Measurements from ENCODE around the gene CUX1.
"Not testable (repeated sequence)": the region's sequence is repeated elsewhere in the genome, so short reads cannot be mapped to it uniquely, and the experiment has no call there.

CUX1 gene

DNA sequence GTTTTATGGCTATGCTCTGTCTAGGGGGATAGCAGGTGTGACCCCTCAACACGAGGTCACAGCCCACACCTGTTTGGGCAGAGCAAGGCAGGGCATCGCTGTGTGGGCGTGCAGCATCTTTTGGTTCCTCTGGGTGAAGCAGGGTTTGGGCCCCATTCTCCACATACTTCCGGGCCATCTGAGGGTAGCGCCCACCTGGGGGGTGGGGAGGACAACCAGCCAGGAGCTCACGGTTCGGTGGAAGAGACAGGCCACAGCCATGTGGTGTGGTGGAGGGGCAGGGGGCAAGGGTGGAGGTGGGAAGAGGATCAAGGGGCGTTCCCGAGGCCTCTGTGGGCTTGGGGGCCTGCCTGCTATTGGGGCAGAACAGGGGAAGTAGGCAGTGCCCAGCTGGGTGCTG, 471.6 kb downstream of the CUX1 start:
- DNase-seq (ENCODE audit: low read depth) = no peak

DNA sequence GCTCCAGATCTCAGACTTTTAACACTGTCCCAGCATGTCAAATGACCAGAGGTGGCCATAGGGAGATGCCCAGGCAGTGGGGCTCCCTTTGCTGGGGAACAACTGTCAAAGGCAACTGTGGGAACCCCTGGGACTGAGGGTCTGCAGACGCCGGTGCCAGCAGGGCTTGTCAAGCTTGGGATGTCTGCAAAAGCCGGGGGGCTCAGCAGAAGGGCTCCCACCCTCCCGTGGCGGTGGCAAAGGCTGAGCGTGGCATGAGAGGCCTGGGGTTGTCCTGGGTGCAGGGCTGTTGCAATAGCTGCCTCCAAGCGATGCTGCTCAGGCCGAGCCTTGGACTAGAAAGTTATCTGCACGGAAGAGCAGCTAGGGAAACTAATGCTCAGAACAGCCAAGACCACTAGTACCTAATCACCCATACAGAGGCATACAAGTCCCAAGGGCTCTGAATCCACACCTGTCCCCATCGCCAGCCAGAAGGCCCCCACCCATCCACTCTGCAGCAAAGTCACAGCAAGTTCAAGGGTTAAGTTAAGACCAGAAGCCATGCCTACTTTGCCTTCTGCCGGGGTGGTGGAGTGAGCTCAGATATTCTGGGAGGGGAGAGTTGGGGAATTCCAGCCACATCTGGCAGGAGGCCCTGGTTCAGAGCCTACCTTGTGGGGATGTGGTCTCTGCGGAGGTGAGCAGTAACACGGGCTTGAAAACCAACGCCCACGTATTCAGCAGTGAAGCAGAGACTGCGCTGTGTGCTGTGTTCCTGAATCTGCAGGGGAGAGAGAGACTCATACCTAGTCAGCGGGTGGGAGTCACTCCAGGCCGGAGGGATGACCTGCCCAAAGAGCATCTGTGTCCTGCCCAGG, 473.9 kb downstream of the CUX1 start:
- no peak for DNase-seq (ENCODE audit: low read depth)

- DNase-seq (ENCODE audit: low read depth) = no peak
Observed at GRCh38 chr7:102291916-102292267, 474.5 kb downstream of the CUX1 start.

DNA sequence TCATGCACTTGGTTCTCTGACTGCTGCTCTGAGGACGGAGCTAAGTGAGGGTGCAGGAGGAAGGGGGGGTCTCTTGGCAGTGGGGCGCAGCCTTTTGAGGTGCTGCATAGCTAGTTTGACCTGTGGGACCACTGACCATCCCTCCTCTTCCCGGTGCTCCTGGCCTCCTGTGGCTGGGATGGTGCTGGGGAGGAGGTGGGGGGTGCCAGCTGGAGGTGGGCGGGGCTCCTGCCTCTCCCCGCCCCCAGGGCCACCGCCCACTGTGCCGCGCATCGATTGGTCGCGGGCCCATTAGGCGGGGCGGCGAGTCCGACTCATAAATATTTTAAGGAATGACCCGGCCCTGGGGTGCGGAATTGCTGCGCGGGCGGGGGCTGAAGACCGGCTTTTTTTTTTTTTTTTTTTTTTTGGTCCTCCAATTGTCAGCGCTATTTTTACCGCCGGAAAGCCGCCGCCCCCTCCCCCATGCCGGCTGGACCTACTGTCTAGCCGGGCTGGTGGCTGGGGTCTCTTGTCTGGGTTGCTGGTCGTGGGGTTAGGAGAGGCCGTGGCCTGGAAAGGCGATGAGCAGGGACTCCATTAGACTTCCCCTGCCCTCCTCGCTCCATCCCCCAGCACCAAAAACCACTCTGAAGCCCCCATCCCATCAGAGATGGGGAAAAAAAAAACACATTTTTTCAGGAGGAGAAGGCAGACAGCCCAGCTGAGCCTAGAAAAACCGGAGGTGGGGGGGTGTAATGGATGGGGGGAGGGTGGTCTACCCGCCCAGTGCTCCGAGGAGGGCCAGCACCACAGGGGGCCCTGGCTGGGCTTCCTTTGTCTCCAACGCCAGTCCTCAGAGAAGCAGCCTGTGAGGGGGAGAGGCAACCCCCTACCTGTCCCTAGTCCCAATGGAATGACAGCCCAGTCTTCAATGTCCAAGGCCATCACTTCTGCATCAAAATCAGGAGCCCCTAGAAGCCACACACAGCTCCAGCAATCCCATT, 475.7 kb downstream of the CUX1 start:
- no peak for DNase-seq (ENCODE audit: low read depth)

- no peak for DNase-seq (ENCODE audit: low read depth)
Observed at GRCh38 chr7:102294589-102294988, 477.2 kb downstream of the CUX1 start.

DNA sequence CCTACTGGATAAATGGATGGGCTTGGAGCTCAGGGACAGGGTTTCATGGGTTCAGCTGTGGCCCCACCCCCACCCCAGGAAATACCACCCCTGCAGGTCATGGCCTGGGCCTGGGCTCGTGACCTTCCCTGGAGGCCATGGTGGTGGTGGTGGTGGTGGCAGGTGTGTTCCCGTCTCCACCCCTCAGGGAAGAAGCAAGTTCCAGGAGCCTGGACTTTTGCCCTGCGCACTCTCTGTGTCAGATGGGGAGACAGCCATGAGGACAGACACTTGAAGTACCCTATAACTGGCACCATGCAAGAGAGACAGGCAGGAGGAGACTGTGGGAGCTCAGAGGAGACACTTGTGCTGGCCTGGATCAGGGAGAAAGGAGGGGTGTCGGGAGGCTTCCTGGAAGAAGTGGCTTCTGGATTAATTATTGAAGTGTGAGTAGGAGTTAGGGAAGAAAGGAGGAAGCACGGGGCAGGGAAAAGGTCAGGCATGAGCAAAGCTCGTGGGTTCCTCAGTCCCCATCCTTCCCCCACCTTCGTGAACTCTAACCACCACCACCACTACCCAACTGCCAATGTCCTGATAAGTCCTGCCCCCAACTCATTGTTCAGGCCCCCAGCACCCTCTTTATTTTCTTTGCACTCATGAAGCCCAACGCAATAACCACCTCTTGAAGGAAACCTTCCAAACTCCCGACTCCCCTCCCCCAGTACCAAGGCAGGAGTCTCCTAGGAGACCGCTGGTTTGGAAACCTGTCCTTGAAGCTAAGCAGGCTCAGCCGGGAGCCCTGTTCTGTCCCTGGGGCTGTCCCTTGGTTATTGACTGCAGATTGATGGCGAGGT, 478.1 kb downstream of the CUX1 start:
- no peak for DNase-seq (ENCODE audit: low read depth)

- no peak for DNase-seq (ENCODE audit: low read depth)
Observed at GRCh38 chr7:102296179-102296438, 478.7 kb downstream of the CUX1 start.

DNA sequence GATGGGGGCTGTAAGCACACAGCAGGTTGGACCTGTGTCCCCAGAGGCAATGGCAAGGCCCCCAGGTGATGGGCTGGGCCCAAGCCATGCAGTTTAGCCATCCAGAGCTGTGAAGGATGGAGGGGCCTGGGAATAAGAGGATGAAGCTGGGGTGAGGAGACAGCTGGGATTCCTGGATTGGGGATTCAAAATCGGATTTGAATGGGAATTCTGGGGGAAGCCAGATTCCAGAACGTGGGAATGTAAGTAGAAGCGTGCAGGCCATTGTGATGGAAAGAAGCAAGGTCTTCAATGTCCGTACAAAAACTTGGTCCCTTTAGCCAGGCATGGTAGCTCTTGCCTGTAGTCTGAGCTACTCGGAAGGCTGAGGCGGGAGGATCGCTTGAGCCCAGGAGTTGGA, 479.1 kb downstream of the CUX1 start:
- DNase-seq (ENCODE audit: low read depth) = no peak

DNA sequence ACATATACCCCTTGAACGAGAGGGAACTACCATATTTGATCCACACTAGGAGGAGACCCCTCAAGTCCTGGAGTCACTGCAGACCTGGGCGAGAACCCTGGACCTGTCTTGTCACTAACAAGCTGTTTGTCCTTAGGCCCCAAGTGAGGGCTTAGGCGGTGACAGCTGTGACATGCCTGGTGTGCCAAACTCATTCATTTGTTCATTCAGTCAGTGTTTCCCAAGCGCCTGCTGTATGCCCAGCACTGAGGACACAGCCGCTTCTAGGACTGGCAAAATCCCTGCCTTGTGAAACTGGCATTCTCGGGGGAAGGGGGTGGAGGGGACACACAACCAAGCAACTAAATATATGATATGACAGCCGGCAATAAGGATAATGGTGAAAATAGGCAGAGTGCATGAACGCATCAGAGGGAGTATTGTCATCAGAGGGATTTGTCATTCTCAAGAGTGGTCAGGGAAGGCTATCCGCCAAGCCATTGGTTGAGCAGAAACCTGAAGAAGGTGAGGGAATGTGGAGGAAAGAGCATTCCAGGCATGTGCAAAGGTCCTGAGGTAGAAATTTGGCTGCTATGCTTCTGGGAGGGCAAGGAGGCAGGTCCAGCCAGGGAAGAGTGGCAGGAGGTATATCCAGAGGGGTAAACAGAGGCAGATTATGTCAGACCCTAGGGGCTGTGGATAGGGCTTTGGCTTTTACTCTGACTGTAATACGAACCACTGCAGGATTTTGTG, 480.2 kb downstream of the CUX1 start:
- no peak for DNase-seq (ENCODE audit: low read depth)

GRCh38 chr7:102300643-102301221, 483.3 kb downstream of the CUX1 start:
- no peak for DNase-seq (ENCODE audit: low read depth)

DNA sequence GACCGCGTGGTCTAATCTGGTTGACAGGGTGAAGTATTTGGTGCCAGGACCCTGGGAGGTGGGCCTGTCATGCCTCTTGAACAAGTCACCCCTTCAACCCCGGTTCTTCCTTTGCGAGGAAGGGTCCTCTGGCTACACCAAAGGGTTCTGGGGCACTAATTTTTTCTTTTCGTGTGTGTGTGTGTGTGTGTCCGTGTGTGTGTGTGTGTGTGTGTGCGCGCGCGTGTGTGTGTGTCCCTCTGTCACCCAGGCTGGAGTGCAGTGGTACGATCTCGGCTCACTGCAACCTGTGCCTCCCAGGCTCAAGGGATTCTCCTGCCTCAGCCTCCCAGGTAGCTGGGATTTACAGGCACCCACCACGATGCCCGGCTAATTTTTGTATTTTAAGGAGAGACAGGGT, 483.9 kb downstream of the CUX1 start:
- DNase-seq (ENCODE audit: low read depth) = not testable (repeated sequence)

DNA sequence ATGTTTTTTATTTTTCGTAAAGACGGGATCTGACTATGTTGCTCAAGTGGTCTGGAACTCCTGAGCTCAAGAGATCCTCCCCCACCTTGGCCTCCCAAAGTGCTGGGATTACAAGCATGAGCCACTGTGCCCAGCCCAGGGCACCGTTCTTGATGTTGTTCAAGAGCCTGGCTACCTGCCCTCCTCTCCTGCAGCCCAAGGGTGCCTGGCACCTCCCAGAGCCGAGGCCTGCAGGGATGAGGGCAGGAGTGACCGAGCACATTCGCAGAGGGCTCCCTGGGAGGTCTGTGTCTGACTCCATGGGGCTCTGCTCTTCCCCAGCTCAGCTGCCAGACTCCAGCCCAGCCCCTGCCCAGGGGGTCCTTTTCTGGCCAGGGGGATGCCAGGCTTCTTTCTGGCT, 484.6 kb downstream of the CUX1 start:
- DNase-seq (ENCODE audit: low read depth) = no peak

DNA sequence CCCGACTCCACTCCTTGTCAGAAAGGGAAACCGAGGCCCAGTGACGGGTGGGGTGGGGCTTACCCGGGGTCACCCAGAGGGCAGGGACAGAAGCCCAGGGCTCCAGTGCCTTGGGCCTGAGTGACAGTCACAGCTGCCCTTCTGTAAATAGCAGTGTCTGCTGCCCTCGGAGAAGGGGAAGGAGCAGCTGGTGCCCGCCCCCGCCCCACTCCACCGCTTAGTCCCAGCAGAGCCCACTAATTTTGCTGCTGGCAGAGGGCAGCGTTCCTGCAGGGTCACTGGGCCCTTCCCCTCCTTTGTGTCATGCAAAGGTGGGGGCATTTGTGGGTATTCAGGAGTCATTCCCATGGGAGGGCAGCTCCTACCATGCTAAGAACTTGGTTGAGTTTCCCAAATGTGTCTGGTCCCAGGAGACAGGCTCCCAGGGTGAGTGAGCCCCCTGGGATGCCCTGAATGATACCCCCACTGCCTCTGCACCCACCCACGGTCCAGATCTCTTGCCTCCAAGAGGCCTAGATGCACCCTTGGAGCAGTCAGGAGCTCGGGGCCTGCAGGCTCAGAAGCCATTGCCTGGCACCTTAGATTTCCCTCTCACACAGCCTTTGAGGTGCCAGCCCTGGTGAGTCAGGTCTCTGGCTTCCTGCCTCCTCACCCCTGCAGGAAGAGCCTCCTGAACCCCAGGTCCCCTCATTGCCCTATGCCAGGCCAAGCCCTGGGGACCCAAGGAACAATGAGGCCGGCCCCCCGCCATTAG, 486.4 kb downstream of the CUX1 start:
- no peak for DNase-seq (ENCODE audit: low read depth)

GRCh38 chr7:102304668-102305067, 487.2 kb downstream of the CUX1 start:
- no peak for DNase-seq (ENCODE audit: low read depth)

DNA sequence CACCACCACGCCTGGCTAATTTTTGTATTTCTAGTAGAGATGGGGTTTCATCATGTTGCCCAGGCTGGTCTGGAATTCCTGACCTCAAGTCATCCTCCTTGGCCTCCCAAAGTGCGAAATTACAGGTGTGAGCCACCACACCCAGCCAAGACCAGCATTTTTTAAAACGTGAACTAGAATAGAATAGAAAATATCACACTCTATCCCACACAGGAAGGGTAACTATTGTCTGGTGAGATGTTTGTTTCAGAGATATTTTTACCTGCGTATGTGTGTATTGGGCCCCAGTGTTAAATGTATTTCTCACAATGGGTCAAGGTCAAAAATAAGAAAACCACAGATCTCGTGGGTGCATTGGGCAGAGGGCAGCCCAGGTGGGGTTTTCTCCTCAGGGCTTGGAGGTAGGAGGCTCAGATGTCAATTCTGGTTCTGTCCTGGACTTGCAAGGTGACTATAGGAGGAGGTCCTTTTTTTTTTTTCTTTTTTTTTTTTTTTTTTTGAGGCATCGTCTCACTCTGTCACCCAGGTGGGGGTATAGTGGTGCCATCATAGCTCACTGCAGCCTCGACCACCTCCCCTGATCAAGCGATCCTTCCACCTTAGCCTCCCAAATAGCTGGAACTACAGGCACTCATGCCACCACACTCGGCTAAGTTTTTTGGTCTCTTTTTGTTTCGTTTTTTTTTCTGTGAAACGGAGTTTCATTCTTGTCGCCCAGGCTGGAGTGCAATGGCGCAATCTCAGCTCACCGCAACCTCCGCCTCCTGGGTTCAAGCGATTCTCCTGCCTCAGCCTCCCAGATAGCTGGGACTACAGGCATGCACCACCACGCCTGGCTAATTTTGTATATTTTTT, 488.2 kb downstream of the CUX1 start:
- no peak for DNase-seq (ENCODE audit: low read depth)

DNA sequence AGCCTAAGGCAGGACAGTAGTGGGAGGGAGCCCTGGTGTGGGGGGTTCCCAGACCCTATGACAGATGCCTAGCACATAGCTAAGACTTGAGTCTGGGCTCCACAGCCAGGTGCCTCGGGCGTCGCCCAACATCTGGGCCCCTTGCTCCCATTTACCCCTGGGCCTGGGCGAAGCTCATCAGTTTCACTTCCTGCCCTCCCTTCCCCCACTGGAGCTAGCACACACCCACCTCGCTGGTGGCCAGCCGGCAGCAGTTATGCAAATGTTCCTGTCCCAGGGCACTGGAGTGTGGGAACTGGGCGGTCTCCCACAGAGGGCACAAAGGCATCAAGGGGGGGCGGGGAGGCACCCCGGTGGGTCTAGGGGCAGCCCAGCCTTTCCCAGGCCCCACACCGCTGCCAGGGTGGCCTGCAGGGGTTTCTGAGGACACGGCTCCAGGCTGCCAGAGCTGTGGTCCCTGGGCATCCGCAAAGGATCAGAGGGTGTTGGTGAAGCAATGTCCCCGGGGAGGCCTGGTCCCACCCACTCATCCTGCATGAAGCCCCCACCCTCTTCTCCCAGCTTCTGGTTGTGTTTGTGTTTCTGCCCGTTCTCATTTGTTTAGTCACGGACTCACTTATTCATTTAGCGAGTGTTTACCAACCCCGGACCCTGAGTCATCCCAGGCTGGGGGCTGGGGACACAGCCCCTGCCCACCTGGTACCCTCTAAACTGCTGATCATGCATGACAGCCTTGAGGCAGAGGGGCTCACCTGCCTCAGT, 489.7 kb downstream of the CUX1 start:
- DNase-seq (ENCODE audit: low read depth) = no peak

DNA sequence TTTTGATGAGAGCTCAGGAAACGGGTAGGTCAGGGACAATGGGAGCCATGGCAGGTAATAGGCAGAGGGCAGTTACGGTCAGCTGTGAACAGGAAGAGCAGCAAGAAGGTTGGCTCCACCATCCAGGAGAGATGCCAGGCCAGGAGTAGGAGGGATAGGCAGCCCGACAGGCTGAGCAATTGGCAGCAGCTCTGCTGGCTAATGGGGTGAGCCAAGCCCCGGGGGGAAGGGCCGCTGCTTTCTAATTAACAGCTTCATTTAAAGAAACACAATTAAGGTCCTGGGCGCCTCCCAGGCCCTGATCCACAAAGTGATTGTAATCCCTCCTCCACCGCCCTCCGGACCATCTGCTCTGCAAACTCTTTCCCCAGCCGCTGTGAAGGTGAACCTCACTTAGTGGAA, 493.0 kb downstream of the CUX1 start:
- no peak for DNase-seq (ENCODE audit: low read depth)

DNA sequence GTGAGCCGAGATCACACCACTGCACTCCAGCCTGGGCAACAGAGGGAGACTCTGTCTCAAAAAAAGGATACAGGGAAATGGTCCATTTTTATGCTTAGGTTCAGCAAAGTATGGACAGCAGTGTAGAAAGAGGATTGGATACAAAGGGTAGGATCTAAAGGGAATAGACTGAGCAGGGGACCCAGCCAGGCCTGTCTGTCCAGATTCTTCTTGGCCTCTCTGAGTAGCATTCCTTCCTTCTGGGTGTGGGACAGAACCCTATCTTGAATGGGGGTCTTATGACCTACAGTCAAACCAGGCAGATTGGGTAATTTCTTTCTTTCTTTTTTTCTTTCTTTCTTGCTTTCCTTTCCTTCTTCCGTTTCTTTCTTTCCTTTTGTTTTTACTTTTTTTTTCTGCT, 494.9 kb downstream of the CUX1 start:
- DNase-seq (ENCODE audit: low read depth) = no peak
